ENCODE results near the gene MBD2. TPM values are rescaled to one million over a fixed set of nuclear protein-coding genes. Genes with fewer than 3 reads are reported as not detected.

The MBD2 gene
- total RNA-seq, 1 experiment from 2014 or later: 79.1 TPM

- DNase-seq (ENCODE audit: low read depth, low spot score) (no peak), ATAC-seq (no peak)
- POLR2A ChIA-PET: no interaction called here
- intact Hi-C loops (cut with micrococcal nuclease): no loop called here
- RAD21 ChIA-PET (ENCODE audit: low non-redundant PET in 1 of 2, low total read pairs in 2 of 2, uncharacterized antibody in 2 of 2, unreplicated experiment in 2 of 2): no interaction called here
- H3K4me1 ChIP-seq (ENCODE audit: control insufficient read depth in 1 of 2, insufficient read depth in 2 of 2, low read length in 2 of 2): no peaks in the 10 kb centered on the region
- H2AFZ ChIP-seq (ENCODE audit: low read depth, low read length, poor library complexity, severe bottlenecking): no peak overlapping the region
- no TSS peak for BruUV-seq (replicated peaks)
- no peak overlapping the region for H3K27ac ChIP-seq (ENCODE audit: low read depth, low read length)
- no peaks in the 10 kb centered on the region for H3K36me3 ChIP-seq (ENCODE audit: control insufficient read depth in 1 of 2, insufficient read depth in 2 of 2, low read length in 2 of 2)
- H3K9ac ChIP-seq (ENCODE audit: low read length): no peak overlapping the region
- no peaks in the 10 kb centered on the region for H3K9me2 ChIP-seq (ENCODE audit: insufficient read depth)
- H3K4me3 ChIP-seq (replicated peaks in 1 of 2; ENCODE audit: low read depth in 1 of 2, low read length in 2 of 2): no peak overlapping the region
- no peaks in the 10 kb centered on the region for H4K20me1 ChIP-seq (ENCODE audit: insufficient read depth)
- TF ChIP-seq ZFX (IDR thresholded peaks at IDR 0.05) (no peak), RAD21 (IDR thresholded peaks at IDR 0.05; ENCODE audit: low read depth) (no peak), SIN3A (IDR thresholded peaks at IDR 0.05; ENCODE audit: low read depth) (no peak), CEBPB (IDR thresholded peaks at IDR 0.05; ENCODE audit: low read depth) (no peak), EZH2phosphoT487 (IDR thresholded peaks at IDR 0.05; ENCODE audit: borderline replicate concordance) (no peak), EZH2 (IDR thresholded peaks at IDR 0.05) (no peak), JUND (IDR thresholded peaks at IDR 0.05) (no peak), CTCF (IDR thresholded peaks at IDR 0.05 in 2 of 3, conservative IDR thresholded peaks at IDR 0.05 in 1 of 3; ENCODE audit: borderline replicate concordance in 1 of 3, insufficient read depth in 1 of 3, low read depth in 2 of 3, low read length in 2 of 3) (no peak), TCF7L2 (IDR thresholded peaks at IDR 0.05; ENCODE audit: borderline replicate concordance, extremely low read depth, insufficient read depth, insufficient read length) (no peak), ELF1 (IDR thresholded peaks at IDR 0.05; ENCODE audit: borderline replicate concordance, low read depth) (no peak), CBX3 (IDR thresholded peaks at IDR 0.05; ENCODE audit: low read depth) (no peak), SP1 (IDR thresholded peaks at IDR 0.05; ENCODE audit: low read depth) (no peak), FOSL1 (IDR thresholded peaks at IDR 0.05; ENCODE audit: low read depth) (no peak)
- H3K27me3 ChIP-seq (ENCODE audit: insufficient read depth, low read length): no peaks in the 10 kb centered on the region
- no peaks in the 10 kb centered on the region for H3K9me3 ChIP-seq (ENCODE audit: control insufficient read depth in 1 of 2, insufficient read depth in 1 of 2, low read depth in 1 of 2, low read length in 2 of 2)
- CTCF ChIA-PET: interaction anchor here (3.5 kb wide), 1 partner anchor 10 kb away, joined by 24 read pairs; no protein-coding TSS in a partner anchor
- no peak overlapping the region for H3K4me2 ChIP-seq (ENCODE audit: low read length)
- no peaks in the 10 kb centered on the region for H3K79me2 ChIP-seq (ENCODE audit: insufficient read depth, low read length)
These were observed 94.9 kb downstream of the MBD2 start for GRCh38 chr18:54129448-54130067.

Data from HCT116 (cell line).